GM12801 (cell line): ENCODE results near the gene PLEK.

Experiments
- CTCF ChIP-seq: IDR thresholded peaks from one replicate; pipeline ENCODE4 v1.5.1; 2011; ENCODE audit warnings: control low read depth; ENCODE audit not compliant: insufficient read length; ENCODE audit errors: extremely low read depth

Gene PLEK

GRCh38 chr2:68377137-68377780 is 12.2 kb downstream of the PLEK start:
- no peak for TF ChIP-seq CTCF

GRCh38 chr2:68379184-68379708 is 14.2 kb downstream of the PLEK start:
- TF ChIP-seq CTCF = no peak

- no peak for TF ChIP-seq CTCF
Observed at GRCh38 chr2:68383778-68384177, 18.7 kb downstream of the PLEK start.

GRCh38 chr2:68384485-68385107 is 19.5 kb downstream of the PLEK start:
- TF ChIP-seq CTCF = no peak

- TF ChIP-seq CTCF = no peak
Observed at GRCh38 chr2:68385220-68385906, 20.3 kb downstream of the PLEK start.

- no peak for TF ChIP-seq CTCF
Observed at GRCh38 chr2:68385907-68386287, 20.8 kb downstream of the PLEK start.

- TF ChIP-seq CTCF = no peak
Observed at GRCh38 chr2:68386365-68386764, 21.3 kb downstream of the PLEK start.
